ENCODE results near the gene SPI1.

SPI1 gene

DNA sequence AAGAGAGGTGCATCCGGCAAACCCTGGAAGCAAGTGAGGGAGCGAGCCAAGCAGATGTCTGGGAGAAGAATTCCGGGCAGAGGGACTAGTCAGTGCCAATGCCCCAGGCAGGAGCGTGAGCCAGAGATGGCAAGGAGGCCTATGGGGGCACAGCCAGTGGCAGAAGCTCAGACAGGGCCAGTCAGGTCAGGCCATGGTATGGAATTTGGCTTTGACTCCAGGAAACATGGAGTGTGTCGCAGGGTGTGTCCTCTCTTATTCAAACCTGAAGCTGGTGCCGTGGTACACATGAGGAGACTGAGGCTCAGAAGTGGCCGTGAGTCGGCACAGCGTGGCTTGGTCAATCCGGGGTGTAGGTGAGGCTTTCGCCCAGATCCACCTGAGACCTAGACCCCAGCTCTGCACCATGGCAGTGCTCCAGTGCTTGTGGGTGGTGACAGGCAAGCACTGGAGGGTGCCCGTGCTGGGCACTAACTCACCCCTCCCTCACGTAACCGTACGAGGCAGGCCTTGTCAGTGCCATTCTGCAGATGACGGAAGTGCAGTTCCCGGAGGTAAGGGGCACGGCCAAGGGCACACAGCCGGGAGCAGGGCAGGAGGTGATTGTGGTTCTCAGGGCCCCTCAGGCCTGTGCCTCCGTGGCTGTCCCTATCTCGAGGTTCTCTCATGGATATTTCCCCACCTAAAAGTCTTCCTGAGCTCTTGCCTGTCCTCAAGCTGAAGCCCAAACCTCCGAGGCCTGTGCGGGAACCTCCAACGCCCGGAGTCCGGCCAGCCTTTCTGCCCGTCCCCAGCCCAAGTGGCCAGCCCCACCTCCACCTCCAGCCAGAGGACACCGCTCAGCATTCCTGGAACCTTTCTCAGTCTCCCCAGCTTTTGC, 10.6 kb upstream of the SPI1 start:
- DNase-seq (ENCODE audit: low read depth) = no peak

DNA sequence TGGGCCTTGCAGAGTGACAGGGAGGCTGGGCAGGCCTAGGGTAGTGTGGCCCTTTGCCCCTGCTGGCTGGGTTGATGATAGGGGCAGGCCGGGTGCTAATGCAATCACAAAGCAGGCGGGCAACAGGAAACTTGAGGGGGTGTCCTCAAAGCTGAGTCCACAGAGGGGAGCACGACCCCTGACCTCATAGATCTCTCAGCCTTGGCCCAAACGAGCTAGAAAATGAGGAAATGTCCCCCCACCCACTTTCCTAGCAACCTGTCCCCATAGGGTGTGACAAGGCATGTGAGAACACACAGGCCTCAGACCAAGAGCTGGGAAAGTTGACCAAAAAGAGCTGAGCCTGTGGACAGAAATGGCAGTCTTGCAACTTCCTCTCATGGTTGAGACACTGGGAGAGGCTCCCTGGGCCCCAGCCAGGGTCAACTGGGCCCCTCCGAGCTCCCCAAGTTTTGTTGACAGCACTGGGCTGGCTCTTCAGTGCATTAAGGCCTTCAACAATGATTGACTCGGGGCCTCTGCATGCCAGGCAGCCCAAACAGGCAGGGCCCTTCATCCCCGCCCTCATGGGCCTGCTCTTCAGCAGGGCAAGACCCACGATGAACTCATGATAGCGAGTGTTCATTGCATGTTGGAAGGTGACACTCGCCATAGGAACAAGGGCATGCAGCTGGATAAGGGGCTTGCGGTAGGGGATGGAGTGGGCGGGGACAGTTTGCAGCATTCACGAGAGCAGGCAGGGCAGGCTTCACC, 9.8 kb upstream of the SPI1 start:
- no peak for DNase-seq (ENCODE audit: low read depth)

DNA sequence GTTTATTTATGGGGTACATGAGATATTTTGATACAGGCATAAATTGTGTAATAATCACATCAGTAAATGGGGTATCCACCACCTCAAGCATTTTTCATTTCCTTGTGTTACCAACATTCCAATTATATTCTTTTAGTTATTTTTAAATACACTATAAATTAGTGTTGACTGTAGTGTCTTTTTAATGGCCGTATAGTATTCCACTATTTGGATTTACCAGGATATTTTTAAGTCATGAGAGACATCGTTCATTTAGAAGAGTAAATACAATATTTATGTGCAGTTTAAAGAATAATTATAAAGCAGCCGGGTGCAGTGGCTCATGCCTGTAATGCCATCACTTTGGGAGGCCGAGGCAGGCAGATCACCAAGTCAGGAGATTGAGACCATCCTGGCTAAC, 6.2 kb upstream of the SPI1 start:
- DNase-seq (ENCODE audit: low read depth) = no peak

DNA sequence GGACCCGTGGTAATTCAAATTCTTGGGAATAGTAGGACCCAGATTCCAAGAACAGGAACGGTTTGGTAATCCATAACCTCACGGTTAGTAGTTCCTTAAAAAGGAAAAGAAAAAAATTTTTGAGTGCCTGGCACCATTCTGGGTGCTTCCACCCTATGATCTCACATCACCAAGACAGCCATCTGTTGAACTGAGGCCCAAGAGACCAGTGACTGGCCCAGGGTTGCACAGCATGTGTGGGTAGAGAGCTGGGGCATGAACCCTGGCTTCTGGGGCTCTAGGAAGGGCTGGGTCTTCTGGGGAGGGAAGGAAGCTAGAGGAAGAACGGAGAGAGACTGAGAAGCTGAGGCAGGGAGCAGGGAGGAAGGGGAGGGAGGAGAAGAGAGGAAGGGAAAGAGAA, 4.7 kb upstream of the SPI1 start:
- no peak for DNase-seq (ENCODE audit: low read depth)

GRCh38 chr11:47380078-47380477, 1.7 kb upstream of the SPI1 start:
- DNase-seq (ENCODE audit: low read depth) = no peak

GRCh38 chr11:47379317-47379716, 970 bp upstream of the SPI1 start:
- DNase-seq (ENCODE audit: low read depth) = no peak

DNA sequence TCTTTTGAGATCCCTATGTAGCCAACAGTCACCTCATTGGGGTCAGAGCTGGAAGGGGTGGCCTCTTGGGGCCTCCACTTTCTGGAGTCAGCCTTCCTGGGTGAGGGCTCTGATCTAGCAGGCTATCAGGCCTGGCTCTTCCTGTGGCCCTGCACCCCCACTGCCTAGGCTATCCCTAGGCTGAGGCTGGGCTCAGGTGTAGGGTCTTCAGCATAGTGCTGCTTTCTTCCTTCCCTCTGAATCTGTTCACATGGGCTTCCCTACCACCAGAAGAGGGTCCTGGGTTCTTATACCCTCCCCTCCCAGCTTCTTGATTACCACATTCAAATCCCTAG, 456 bp upstream of the SPI1 start:
- no peak for DNase-seq (ENCODE audit: low read depth)

GRCh38 chr11:47377571-47378009, 757 bp downstream of the SPI1 start:
- no peak for DNase-seq (ENCODE audit: low read depth)

DNA sequence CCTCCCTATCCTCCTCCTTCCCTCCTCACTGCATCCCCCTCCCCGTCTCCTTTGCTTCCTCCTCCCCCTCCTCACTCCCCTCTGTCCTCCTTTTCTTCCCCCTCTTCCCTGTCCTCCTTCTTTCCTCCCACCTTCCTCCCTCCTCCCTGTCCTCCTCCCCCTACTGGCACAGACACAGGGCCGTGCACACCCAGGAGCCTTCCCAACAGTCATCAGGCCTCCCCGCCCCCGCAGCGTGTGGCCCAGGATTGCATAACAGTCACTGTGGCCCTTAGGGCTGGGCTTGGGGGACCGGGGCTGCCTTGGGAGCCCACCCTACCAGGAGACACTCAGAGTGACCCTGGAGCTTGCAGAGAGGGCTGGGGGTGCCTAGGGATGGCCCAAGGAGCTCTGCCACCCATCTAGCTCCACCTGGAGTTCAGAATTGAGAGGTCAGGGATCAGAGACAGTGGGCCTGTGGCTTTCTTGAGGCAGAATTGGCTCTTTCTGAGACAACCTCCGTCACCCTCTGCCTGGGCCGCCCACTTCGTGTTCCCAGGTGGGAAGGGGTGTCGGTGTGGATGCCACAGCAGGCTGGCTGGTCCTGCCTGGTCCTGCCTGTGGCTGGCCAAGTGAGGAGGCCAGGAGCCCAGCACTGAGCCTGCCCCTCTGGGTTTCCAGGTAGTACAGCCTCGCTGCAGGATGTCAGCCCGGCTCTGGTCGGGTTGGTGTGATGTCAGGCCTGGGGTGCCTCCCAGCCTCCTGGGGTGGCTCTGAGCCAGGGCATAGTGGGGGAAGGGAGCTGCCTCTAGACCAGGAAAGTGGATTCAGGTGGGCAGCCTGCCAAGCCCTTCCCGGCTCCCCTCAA, 1.6 kb downstream of the SPI1 start:
- DNase-seq (ENCODE audit: low read depth) = no peak

DNA sequence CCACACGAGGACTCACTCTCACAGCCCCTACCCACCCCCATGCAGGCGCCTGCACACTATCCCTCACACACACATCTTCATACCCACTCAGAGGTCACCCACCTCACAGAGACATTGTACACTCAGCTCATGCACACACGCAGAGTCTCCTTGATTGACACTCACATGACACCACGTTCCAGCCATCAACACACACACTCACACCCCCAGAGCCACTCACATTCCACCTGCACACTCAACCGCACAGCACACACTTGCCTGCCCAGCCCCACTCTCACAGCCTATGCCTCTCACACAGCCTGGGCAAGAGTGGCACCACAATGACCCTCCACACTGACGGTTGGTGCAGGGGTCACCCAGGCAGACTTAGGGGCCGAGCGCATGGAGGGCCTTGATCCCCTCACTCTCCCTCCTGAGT, 2.2 kb downstream of the SPI1 start:
- no peak for DNase-seq (ENCODE audit: low read depth)

- no peak for DNase-seq (ENCODE audit: low read depth)
Observed at GRCh38 chr11:47375546-47376085, 2.7 kb downstream of the SPI1 start.

- no peak for DNase-seq (ENCODE audit: low read depth)
Observed at GRCh38 chr11:47375020-47375419, 3.3 kb downstream of the SPI1 start.

DNA sequence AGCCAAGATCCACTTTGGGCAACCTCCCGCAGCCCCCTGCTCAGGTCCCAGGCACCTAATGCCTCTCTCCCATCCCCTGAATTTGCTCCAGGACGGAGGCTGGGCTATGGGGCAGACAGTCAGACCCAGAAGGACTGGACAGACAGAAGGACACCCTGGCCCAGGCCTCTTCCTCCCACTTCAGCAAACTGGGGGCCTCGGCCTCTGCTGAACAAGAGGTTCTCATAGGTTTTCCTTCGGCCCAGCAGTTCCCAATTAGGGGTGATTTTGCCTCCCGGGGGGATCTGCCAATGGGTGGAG, 3.7 kb downstream of the SPI1 start:
- no peak for DNase-seq (ENCODE audit: low read depth)

DNA sequence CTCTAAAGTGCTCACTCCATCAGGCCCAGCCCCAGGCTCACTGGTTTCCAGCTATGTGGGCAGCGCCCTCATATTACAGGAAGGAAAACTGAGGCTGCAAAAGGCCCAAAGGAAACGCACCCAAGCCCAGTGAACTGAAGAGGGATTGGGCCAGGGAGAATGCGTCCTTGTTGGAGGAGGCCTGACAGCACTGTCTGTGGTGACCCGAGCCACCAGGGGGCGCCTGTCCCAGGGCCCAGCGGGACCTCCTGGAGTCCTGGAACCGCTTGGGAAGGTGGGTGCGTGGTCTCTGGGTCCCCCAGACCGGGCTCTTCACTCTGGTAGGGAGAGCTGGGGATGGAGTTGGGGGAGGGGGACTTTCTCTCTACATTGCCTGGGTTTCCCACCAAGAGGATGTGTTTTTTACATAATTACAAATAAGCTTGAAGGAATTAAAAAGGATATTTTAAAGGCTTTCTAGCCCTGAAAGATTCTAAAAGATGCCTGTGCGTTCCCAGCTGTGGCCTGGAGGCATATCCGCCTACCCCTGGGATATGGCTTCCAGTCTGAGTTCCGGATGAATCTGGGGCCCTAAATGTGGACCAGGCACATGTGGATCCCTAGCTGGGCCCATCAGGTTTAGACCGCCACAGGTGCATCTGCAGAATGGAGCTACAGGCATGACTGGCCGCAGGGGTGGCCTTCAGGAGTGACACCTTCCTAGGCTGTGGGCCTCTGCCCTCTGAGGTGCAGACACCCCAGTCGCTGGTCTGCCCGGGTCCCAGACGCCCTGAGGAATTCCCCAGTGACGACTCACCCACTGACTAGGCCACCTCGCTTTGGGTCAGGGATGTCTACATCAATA, 4.2 kb downstream of the SPI1 start:
- DNase-seq (ENCODE audit: low read depth) = peak; percentile 73

DNA sequence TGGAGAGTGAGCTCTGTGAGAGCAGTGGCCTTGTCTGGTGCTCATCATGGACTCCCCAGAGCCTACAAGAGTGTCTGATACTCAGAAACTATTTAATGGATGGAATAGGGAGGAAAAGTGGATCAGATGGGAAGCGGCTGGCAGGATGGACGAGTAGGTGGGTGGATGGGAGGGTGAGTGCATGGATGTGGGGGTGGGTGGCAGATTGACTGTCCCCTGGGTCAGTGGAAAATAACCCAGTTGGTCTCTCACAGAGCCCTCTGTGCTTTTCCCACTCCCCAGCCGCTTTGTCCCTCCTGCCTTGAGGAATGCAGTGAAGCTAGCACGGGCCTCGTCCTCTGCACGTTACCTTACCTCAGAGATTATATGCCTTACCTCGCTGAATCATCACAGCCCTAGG, 5.9 kb downstream of the SPI1 start:
- DNase-seq (ENCODE audit: low read depth) = no peak

- DNase-seq (ENCODE audit: low read depth) = no peak
Observed at GRCh38 chr11:47369676-47370075, 8.7 kb downstream of the SPI1 start.

GRCh38 chr11:47366020-47366490, 12.3 kb downstream of the SPI1 start:
- no peak for DNase-seq (ENCODE audit: low read depth)

DNA sequence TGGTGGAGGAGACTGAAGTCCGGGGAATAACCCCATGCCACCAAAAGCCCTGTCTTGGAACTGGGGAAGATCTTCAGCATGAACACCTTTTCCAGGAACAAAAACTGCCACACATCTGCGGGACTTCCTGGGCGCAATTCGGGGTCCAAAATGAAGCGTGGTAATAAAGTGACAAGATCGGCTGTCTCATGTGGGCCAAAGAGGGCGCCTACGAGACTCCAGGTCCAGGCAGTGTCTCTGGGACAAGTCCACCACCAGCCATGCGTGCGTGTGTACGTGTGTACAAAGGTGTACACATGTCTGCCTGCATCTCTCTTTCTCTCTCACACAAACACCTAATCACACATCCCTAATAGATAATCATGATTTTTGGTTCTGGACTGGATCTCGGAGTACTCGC, 16.9 kb downstream of the SPI1 start:
- DNase-seq (ENCODE audit: low read depth) = no peak

DNA sequence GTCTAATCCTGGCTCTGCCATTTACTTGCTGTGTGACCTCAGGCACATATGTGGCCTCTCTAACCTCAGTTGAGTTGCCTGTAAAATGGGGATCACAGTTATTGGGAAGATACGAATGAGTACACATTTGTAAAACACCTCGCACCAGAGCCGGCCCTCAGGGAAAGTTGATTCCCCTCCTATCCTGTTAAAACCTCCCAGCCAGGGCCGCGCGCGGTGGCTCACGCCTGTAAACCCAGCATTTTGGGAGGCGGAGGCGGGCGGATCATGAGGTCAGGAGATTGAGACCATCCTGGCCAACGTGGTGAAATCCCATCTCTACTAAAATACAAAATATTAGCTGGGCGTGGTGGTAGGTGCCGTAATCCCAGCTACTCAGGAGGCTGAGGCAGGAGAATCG, 18.0 kb downstream of the SPI1 start:
- DNase-seq (ENCODE audit: low read depth) = no peak

DNA sequence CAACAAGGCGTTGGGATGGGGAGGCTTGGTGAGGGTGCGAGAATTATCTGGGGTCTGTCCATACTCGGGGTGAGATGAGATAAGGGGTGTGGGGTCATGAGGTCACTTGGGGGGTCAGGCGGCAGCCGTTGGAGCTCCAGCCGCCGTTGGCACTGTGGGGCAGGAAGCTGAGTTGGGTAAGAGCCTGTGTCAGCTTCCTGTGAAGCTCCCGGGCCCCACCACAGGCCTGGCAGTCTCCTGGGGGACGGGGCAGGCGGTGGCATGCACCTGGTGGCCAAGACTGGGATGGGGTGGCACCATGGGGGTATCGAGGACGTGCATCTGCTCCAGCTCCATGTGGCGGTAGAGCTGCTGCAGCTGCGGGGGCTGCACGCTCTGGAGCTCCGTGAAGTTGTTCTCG, 18.8 kb downstream of the SPI1 start:
- DNase-seq (ENCODE audit: low read depth) = no peak

DNA sequence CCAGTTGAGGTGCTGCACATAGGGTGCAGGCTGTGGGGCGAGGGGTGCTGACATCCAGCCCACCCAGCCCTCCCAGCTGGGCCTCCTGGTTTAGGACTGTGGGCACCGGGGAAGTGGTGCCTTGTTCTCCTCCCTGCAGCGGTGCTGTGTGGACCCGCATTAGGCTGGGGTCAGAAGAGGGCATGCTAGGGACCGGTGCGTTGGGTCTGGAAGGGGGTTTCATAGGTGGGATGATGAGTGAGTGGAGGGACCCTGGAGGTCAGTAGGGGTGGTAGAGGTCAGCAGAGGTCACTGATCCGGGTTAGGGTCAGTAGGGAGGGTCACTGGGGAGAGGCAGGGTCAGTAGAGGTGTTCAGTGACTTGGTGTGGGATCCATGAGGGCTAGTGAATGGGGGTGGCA, 19.2 kb downstream of the SPI1 start:
- no peak for DNase-seq (ENCODE audit: low read depth)

GRCh38 chr11:47358731-47359051, 19.7 kb downstream of the SPI1 start:
- no peak for DNase-seq (ENCODE audit: low read depth)
